ENCODE measurements around the gene RNPC3.

- TF ChIP-seq EZH2 (IDR thresholded peaks at IDR 0.05; ENCODE audit: low read length, unreplicated experiment) (no peak), CTCF (conservative IDR thresholded peaks at IDR 0.05; ENCODE audit: low read depth, low read length) (no peak), EZH2phosphoT487 (IDR thresholded peaks at IDR 0.05; ENCODE audit: borderline replicate concordance, low read length) (no peak)
These were observed 8.8 kb upstream of the RNPC3 start for GRCh38 chr1:103516693-103517092.

Data from PC-3 (cell line).